Heart left ventricle (tissue), 16 donors: ENCODE measurements around the gene UACA. TPM values are rescaled to one million over a fixed set of nuclear protein-coding genes. Genes with fewer than 3 reads are reported as not detected.

ENCODE experiments used
- ATAC-seq, 4 donors: fragments of 200-7000 bp; cut with Tn5 transposase; one replicate each; pipeline ENCODE4 v1.9.1; 2020 to 2022; ENCODE audit warnings: moderate library complexity in 4 of 4, mild to moderate bottlenecking in 3 of 4, moderate number of reproducible peaks in 1 of 4
- DNase-seq, 5 donors: peaks; one replicate each; pipeline ENCODE4 v3.0.0-alpha.2; 2020
- H3K27ac ChIP-seq, 12 donors: fragments of 200-600 bp; sonication (generic) in 4 of 12; one replicate each; pipeline versions ENCODE4 v1.5.0 to v1.8.0; 2016 to 2022; ENCODE audit warnings: mild to moderate bottlenecking in 2 of 12
- H3K27me3 ChIP-seq, 9 donors: fragments of 200-600 bp; sonication (generic) in 2 of 9; one replicate each; pipeline versions ENCODE4 v1.5.1 to v1.8.0; 2016 to 2022; ENCODE audit warnings: mild to moderate bottlenecking in 3 of 9
- H3K36me3 ChIP-seq, 9 donors: fragments of 200-600 bp; sonication (generic) in 2 of 9; one replicate each; pipeline versions ENCODE4 v1.5.0 to v1.8.0; 2018 to 2022; ENCODE audit warnings: mild to moderate bottlenecking in 2 of 9
- H3K4me1 ChIP-seq, 12 donors: fragments of 200-600 bp; sonication (generic) in 4 of 12; one replicate each; pipeline versions ENCODE4 v1.5.0 to v1.8.0; 2016 to 2022; ENCODE audit warnings: mild to moderate bottlenecking in 3 of 12
- H3K4me3 ChIP-seq, 12 donors: fragments of 200-600 bp; sonication (generic) in 4 of 12; one replicate each; pipeline versions ENCODE4 v1.5.0 to v1.8.0; 2017 to 2022; ENCODE audit warnings: mild to moderate bottlenecking in 9 of 12, moderate library complexity in 4 of 12
- H3K9me3 ChIP-seq, 12 donors: fragments of 200-600 bp; sonication (generic) in 4 of 12; one replicate each; pipeline versions ENCODE4 v1.5.0 to v1.8.0; 2016 to 2022; ENCODE audit warnings: mild to moderate bottlenecking in 1 of 12
- CTCF ChIP-seq, 12 donors: fragments of 200-600 bp; sonication (generic) in 4 of 12; IDR thresholded peaks; one replicate each; pipeline versions ENCODE4 v1.5.0 to v1.8.0; 2018 to 2022; ENCODE audit warnings: antibody characterized with exemption in 12 of 12, mild to moderate bottlenecking in 5 of 12
- POLR2A ChIP-seq, 2 donors: fragments of 450-650 bp; IDR thresholded peaks; one replicate each; pipeline ENCODE4 v1.6.1; 2017; ENCODE audit warnings: antibody characterized with exemption in 2 of 2, mild to moderate bottlenecking in 2 of 2, moderate library complexity in 2 of 2
- WGBS, 4 donors: extraction: QIAGEN DNeasy Blood & Tissue Kit in 2 of 4; methylation state at CpG; one replicate each; pipeline versions ENCODE4 v1.1.5 to v1.1.7; 2013 to 2018; 5-methylcytosine and 5-hydroxymethylcytosine counted together
- intact Hi-C, 10 donors: fragments of 100-400 bp; cut with DNase I; formaldehyde crosslinking; loops; one replicate each; pipeline versions ENCODE4 v1.11.1 to v1.14.2; 2022
- polyA plus RNA-seq, 2 donors: library from polyadenylated mRNA; stranded (reverse); fragments of 200-250 nt; gene quantifications; one replicate each; pipeline ENCODE4 v1.2.3, GENCODE V29; 2013
- total RNA-seq, 9 donors: library from RNA; depleted of rRNA in 2 of 9; stranded (reverse); fragments of >200 nt in 2 of 9; fragmentation: NEBNext Ultra II Directional in 3 of 9; extraction: Animal tissue kit (Norgen Biotek cat#: 25700) in 3 of 9; gene quantifications; one replicate each; pipeline versions ENCODE4 v1.1.0 to v1.2.4, GENCODE V29; 2016 to 2023
- donor health status: ischemic (EF 13 %, LVEDD 7.1; RV severe dilation, severe dysfunction).
- donor health status: healthy with polysubstance abuse.
- donor health status: DM: no; HTN: yes; CAD: no.
- donor health status: DM: no; HTN: no; CAD: no.
- donor health status: ischemic (EF 25% LVEDD 6.9; RV normal size, moderate dysfunction).
- donor health status: ischemic (EF 25% LVEDD 5.7; RV mildly dilated, moderate dysfunction).
- donor health status: healthy.
- donor health status: DM: yes; HTN: yes; CAD: no.
- donor health status: ischemic (EF 35%, LVEDD 5.7; RV mildly dilated, moderate dysfunction).
- donor health status: nonischemic (EF 11% LVEDD 7.7; RV severe dilation, severe dysfunction).
- donor health status: DM: yes; HTN: yes; CAD: no.
- donor health status: PGD.
- donor health status: ischemic (EF 29% LVEDD 5.4; RV normal size, mild dysfunction).
- donor health status: nonischemic (EF 23%, LVEDD 6.1; RV moderate dilation, normal function).

UACA gene
- total and polyA plus RNA-seq, 11 donors: 10.7 to 57.1 (median 49.0) TPM

- Histone ChIP-seq H3K27ac (no peak overlapping the region), H3K27me3 (no peaks in the 10 kb centered on the region), H3K9me3 (no peaks in the 10 kb centered on the region), H3K4me3 (no peak overlapping the region), H3K4me1 (peaks cover 0 to 7% (median 0%) of the 10 kb centered on the region in 12 donors), H3K36me3 (no peaks in the 10 kb centered on the region)
- DNase-seq (no peak), ATAC-seq (no peak)
- TF ChIP-seq POLR2A (IDR thresholded peaks at IDR 0.05) (no peak), CTCF (IDR thresholded peaks at IDR 0.05) (no peak)
- 82 to 91% (median 88%) methylated on average over 6 of the region's 6 CpGs for WGBS, 4 donors
- intact Hi-C loops: no loop called here
Measured at GRCh38 chr15:70788114-70789049, 25.0 kb upstream of the UACA start.

GRCh38 chr15:70786996-70787395 lies 23.6 kb upstream of the UACA start:
- no peak for ATAC-seq
- Histone ChIP-seq H3K27ac (no peak overlapping the region), H3K27me3 (no peaks in the 10 kb centered on the region)

GRCh38 chr15:70783610-70784022 lies 20.3 kb upstream of the UACA start:
- ATAC-seq (no peak), DNase-seq (no peak)
- Histone ChIP-seq H3K4me3 (no peak overlapping the region), H3K4me1 (peaks cover 0 to 4% (median 0%) of the 10 kb centered on the region in 12 donors), H3K27ac (no peak overlapping the region), H3K27me3 (no peaks in the 10 kb centered on the region), H3K9me3 (no peaks in the 10 kb centered on the region), H3K36me3 (no peaks in the 10 kb centered on the region)
- intact Hi-C loops: no loop called here
- TF ChIP-seq CTCF (IDR thresholded peaks at IDR 0.05) (no peak), POLR2A (IDR thresholded peaks at IDR 0.05) (no peak)
- WGBS, 4 donors: 68 to 74% (median 72%) methylated on average over 6 of the region's 6 CpGs

More at GRCh38 chr15:70786996-70787395, 23.6 kb upstream of the UACA start:
- no peaks in the 10 kb centered on the region for H3K9me3 ChIP-seq
- H3K4me3 ChIP-seq: no peak overlapping the region
- H3K36me3 ChIP-seq: no peaks in the 10 kb centered on the region
- H3K4me1 ChIP-seq: peaks cover 0 to 3% (median 0%) of the 10 kb centered on the region in 12 donors
- intact Hi-C loops: no loop called here
- DNase-seq: no peak
- WGBS, 4 donors: 96 to 98% (median 97%) methylated on average over 4 of the region's 4 CpGs
- TF ChIP-seq CTCF (IDR thresholded peaks at IDR 0.05) (no peak), POLR2A (IDR thresholded peaks at IDR 0.05) (no peak)

- 86 to 92% (median 89%) methylated on average over 3 of the region's 3 CpGs for WGBS, 4 donors
- Histone ChIP-seq H3K9me3 (no peaks in the 10 kb centered on the region), H3K27me3 (no peaks in the 10 kb centered on the region), H3K27ac (no peak overlapping the region), H3K4me3 (no peak overlapping the region), H3K4me1 (peaks cover 0 to 10% (median 0%) of the 10 kb centered on the region in 12 donors), H3K36me3 (no peaks in the 10 kb centered on the region)
- intact Hi-C loops: no loop called here
- ATAC-seq: no peak
- DNase-seq: no peak
- TF ChIP-seq CTCF (IDR thresholded peaks at IDR 0.05) (no peak), POLR2A (IDR thresholded peaks at IDR 0.05) (no peak)
Measured at GRCh38 chr15:70783041-70783440, 19.7 kb upstream of the UACA start.
